Activated naive CD4-positive, alpha-beta T cell (primary cell): Measurements from ENCODE around the gene NKG7.

ENCODE experiments used
- DNase-seq, 4 experiments: peaks; one replicate each; lab custom pipeline; 2025; lab: John Stamatoyannopoulos, UW

The NKG7 gene

GRCh38 chr19:51337141-51337860, 35.2 kb downstream of the NKG7 start:
- DNase-seq, result no peak

GRCh38 chr19:51333836-51334460, 38.5 kb downstream of the NKG7 start:
- DNase-seq, result no peak

GRCh38 chr19:51331716-51332115, 40.7 kb downstream of the NKG7 start:
- DNase-seq, result no peak

GRCh38 chr19:51331193-51331592, 41.3 kb downstream of the NKG7 start:
- no peak for DNase-seq

GRCh38 chr19:51330366-51330765, 42.1 kb downstream of the NKG7 start:
- DNase-seq, result no peak

- DNase-seq, result no peak
Measured at GRCh38 chr19:51329411-51329810, 43.0 kb downstream of the NKG7 start.

GRCh38 chr19:51327066-51328001, 45.1 kb downstream of the NKG7 start:
- peak in 2 of 4 experiments; percentile 16 to 22 for DNase-seq

GRCh38 chr19:51326216-51327065, 46.0 kb downstream of the NKG7 start:
- no peak for DNase-seq

GRCh38 chr19:51325161-51325976, 47.1 kb downstream of the NKG7 start:
- DNase-seq, result no peak

GRCh38 chr19:51324167-51324481, 48.3 kb downstream of the NKG7 start:
- no peak for DNase-seq

- no peak for DNase-seq
Measured at GRCh38 chr19:51323481-51324166, 48.8 kb downstream of the NKG7 start.

GRCh38 chr19:51321799-51322198, 50.7 kb downstream of the NKG7 start:
- no peak for DNase-seq
